SK-N-SH (cell line): ENCODE results near the gene ZSWIM5. TPM values are rescaled to one million over a fixed set of nuclear protein-coding genes. Genes with fewer than 3 reads are reported as not detected.
"Not testable (repeated sequence)": the region's sequence is repeated elsewhere in the genome, so short reads cannot be mapped to it uniquely, and the experiment has no call there.

Experiments
- CTCF ChIA-PET: fragments of 300-600, 350-600 bp; formaldehyde crosslinking; extraction: SDS; loops from one replicate; lab custom pipeline; 2021; lab: Yijun Ruan, JAX
- POLR2A ChIA-PET: fragments of 350-600 bp; sonication (Branson Sonifier 250); formaldehyde crosslinking; extraction: SDS; loops from one replicate; lab custom pipeline; 2020; ENCODE audit warnings: antibody characterized with exemption, inconsistent platforms; lab: Yijun Ruan, JAX
- DNase-seq: peaks from one replicate; pipeline ENCODE4 v3.0.0; 2012
- H2AFZ ChIP-seq: fragments of 200-600 bp; sonication (generic); 2 replicates; pipeline ENCODE4 v1.8.1; 2016; ENCODE audit warnings: antibody characterized with exemption, mild to moderate bottlenecking, low read depth
- H3F3A ChIP-seq: fragments of 200-600 bp; sonication (generic); replicated peaks from 2 replicates; pipeline ENCODE3; 2016; ENCODE audit warnings: antibody characterized with exemption, mild to moderate bottlenecking; ENCODE audit not compliant: insufficient read depth
- H3K27ac ChIP-seq, 2 experiments: fragments of 200-500 bp in 1 of 2; fragments of 200-600 bp in 1 of 2; sonication (Bioruptor generic) in 1 of 2; sonication (generic), shearing (Covaris generic) in 1 of 2; 2 replicates each; pipeline versions ENCODE4 v1.5.1 to v1.6.1; 2014 to 2016; ENCODE audit warnings: low read depth in 2 of 2, inconsistent platforms in 1 of 2, low read length in 1 of 2, mild to moderate bottlenecking in 1 of 2, mixed read lengths in 1 of 2
- H3K27me3 ChIP-seq: fragments of 200-600 bp; sonication (generic), shearing (Covaris generic); 2 replicates; pipeline ENCODE4 v1.6.1; 2016; ENCODE audit warnings: mixed run types; ENCODE audit not compliant: insufficient read depth
- H3K36me3 ChIP-seq, 2 experiments: fragments of 200-500 bp in 1 of 2; fragments of 200-600 bp in 1 of 2; sonication (Bioruptor generic) in 1 of 2; sonication (generic) in 1 of 2; replicated peaks in 1 of 2; 2 replicates each; pipeline versions ENCODE3 to v1.5.1; 2014 to 2016; ENCODE audit warnings: low read length in 1 of 2, mild to moderate bottlenecking in 1 of 2; ENCODE audit not compliant: insufficient read depth in 2 of 2, control insufficient read depth in 1 of 2
- H3K4me1 ChIP-seq, 2 experiments: fragments of 200-500 bp in 1 of 2; fragments of 200-600 bp in 1 of 2; sonication (Bioruptor generic) in 1 of 2; sonication (generic), shearing (Covaris generic) in 1 of 2; 2 replicates each; pipeline versions ENCODE4 v1.5.1 to v1.6.1; 2014 to 2016; ENCODE audit warnings: low read depth in 1 of 2, low read length in 1 of 2, mixed run types in 1 of 2; ENCODE audit not compliant: insufficient read depth in 2 of 2, control insufficient read depth in 1 of 2
- H3K4me2 ChIP-seq: fragments of 200-600 bp; sonication (generic), shearing (Covaris generic); 2 replicates; pipeline ENCODE4 v1.6.1; 2017; ENCODE audit warnings: mixed run types
- H3K4me3 ChIP-seq, 2 experiments: fragments of 200-500 bp in 1 of 2; fragments of 200-600 bp in 1 of 2; sonication (Bioruptor generic) in 1 of 2; sonication (generic), shearing (Covaris generic) in 1 of 2; 2 replicates each; pipeline versions ENCODE4 v1.5.1 to v1.8.1; 2014 to 2016; ENCODE audit warnings: low read depth in 2 of 2, inconsistent platforms in 1 of 2, low read length in 1 of 2, mild to moderate bottlenecking in 1 of 2, mixed read lengths in 1 of 2, moderate library complexity in 1 of 2
- H3K79me2 ChIP-seq: fragments of 200-600 bp; sonication (generic); 2 replicates; pipeline ENCODE4 v1.8.1; 2017; ENCODE audit warnings: mild to moderate bottlenecking; ENCODE audit not compliant: insufficient read depth
- H3K9ac ChIP-seq: fragments of 200-600 bp; sonication (generic); 2 replicates; pipeline ENCODE4 v1.6.1; 2017; ENCODE audit warnings: mixed run types
- H3K9me2 ChIP-seq: fragments of 200-600 bp; sonication (generic); 2 replicates; pipeline ENCODE4 v1.6.1; 2017; ENCODE audit warnings: mixed run types
- H3K9me3 ChIP-seq: fragments of 200-600 bp; sonication (generic); 2 replicates; pipeline ENCODE4 v1.6.1; 2017; ENCODE audit warnings: mixed run types, mild to moderate bottlenecking, moderate library complexity
- H4K20me1 ChIP-seq: fragments of 200-600 bp; sonication (generic); 2 replicates; pipeline ENCODE4 v1.6.1; 2017; ENCODE audit warnings: mild to moderate bottlenecking, mixed run types; ENCODE audit not compliant: insufficient read depth
- FOXJ3 ChIP-seq: sonication (generic); formaldehyde crosslinking; IDR thresholded peaks from 2 replicates; pipeline ENCODE4 v1.5.1; 2020; ENCODE audit warnings: mild to moderate bottlenecking, missing genetic modification reagents
- GABPA ChIP-seq: IDR thresholded peaks from 2 replicates; pipeline ENCODE4 v1.4.0; 2012; ENCODE audit warnings: low read depth, mild to moderate bottlenecking
- IRF3 ChIP-seq: fragments of 150-350 bp; IDR thresholded peaks from 2 replicates; pipeline ENCODE4 v1.6.1; 2016; ENCODE audit warnings: mild to moderate bottlenecking, low read depth, low read length
- TEAD4 ChIP-seq: IDR thresholded peaks from 2 replicates; pipeline ENCODE4 v1.4.0; 2012; ENCODE audit warnings: mild to moderate bottlenecking, borderline replicate concordance; ENCODE audit not compliant: insufficient read depth
- USF2 ChIP-seq: fragments of 150-350 bp; IDR thresholded peaks from 2 replicates; pipeline ENCODE4 v1.6.1; 2017; ENCODE audit warnings: antibody characterized with exemption, low read length, low read depth, borderline replicate concordance
- WGBS: methylation state at CpG from one replicate; pipeline ENCODE4 v1.1.6; 2017; ENCODE audit warnings: low lambda C conversion rate; 5-methylcytosine and 5-hydroxymethylcytosine counted together
- polyA plus RNA-seq, 3 experiments: library from polyadenylated mRNA; depleted of rRNA; stranded (reverse); fragments of >200 nt; gene quantifications; 2 replicates each; pipeline ENCODE4 v1.2.3, GENCODE V29; 2012

The ZSWIM5 gene
- polyA plus RNA-seq, 1 of the 3 experiments (the other 2 are of a cell fraction), result 0.07 TPM

GRCh38 chr1:44994309-44994898 lies 212.0 kb downstream of the ZSWIM5 start:
- no peak overlapping the region for H2AFZ ChIP-seq
- no peaks in the 10 kb centered on the region for H3K36me3 ChIP-seq
- 80% methylated on average over 7 of the region's 7 CpGs for WGBS

GRCh38 chr1:44988531-44989156 lies 217.8 kb downstream of the ZSWIM5 start:
- H3K79me2 ChIP-seq, result peaks cover 20% of the 10 kb centered on the region
- WGBS, result 97% methylated on average over 24 of the region's 24 CpGs
- no peak overlapping the region for H3K4me2 ChIP-seq
- POLR2A ChIA-PET, result no interaction called here
- no peaks in the 10 kb centered on the region for H3K27me3 ChIP-seq
- H3K4me1 ChIP-seq, result peaks cover 5 to 9% of the 10 kb centered on the region in 2 experiments; a peak in 2 of 4 replicates
- H3K9ac ChIP-seq, result no peak overlapping the region
- no peaks in the 10 kb centered on the region for H3K9me2 ChIP-seq
- no peak for DNase-seq
- H3K36me3 ChIP-seq, result no peaks in the 10 kb centered on the region
- no peaks in the 10 kb centered on the region for H4K20me1 ChIP-seq
- no peaks in the 10 kb centered on the region for H3K9me3 ChIP-seq
- no peak overlapping the region for H3K27ac ChIP-seq
- no peak for TF ChIP-seq TEAD4
- TF ChIP-seq, all 33 proteins: peak for 0
- CTCF ChIA-PET, result no interaction called here
- Histone ChIP-seq H3F3A (peaks cover 8% of the 10 kb centered on the region), H2AFZ (no peak overlapping the region), H3K4me3 (no peak overlapping the region)

More at GRCh38 chr1:44994309-44994898, 212.0 kb downstream of the ZSWIM5 start:
- Histone ChIP-seq H3K4me2 (no peak overlapping the region), H4K20me1 (no peaks in the 10 kb centered on the region), H3K9me3 (no peaks in the 10 kb centered on the region), H3F3A (peaks cover 5% of the 10 kb centered on the region), H3K4me3 (no peak overlapping the region), H3K27ac (no peak overlapping the region), H3K4me1 (no peaks in the 10 kb centered on the region), H3K9ac (no peak overlapping the region), H3K27me3 (no peaks in the 10 kb centered on the region), H3K9me2 (no peaks in the 10 kb centered on the region), H3K79me2 (no peaks in the 10 kb centered on the region)
- DNase-seq, result no peak
- POLR2A ChIA-PET, result no interaction called here
- CTCF ChIA-PET, result no interaction called here
- no peak for TF ChIP-seq USF2
- no peak for TF ChIP-seq FOXJ3

DNA sequence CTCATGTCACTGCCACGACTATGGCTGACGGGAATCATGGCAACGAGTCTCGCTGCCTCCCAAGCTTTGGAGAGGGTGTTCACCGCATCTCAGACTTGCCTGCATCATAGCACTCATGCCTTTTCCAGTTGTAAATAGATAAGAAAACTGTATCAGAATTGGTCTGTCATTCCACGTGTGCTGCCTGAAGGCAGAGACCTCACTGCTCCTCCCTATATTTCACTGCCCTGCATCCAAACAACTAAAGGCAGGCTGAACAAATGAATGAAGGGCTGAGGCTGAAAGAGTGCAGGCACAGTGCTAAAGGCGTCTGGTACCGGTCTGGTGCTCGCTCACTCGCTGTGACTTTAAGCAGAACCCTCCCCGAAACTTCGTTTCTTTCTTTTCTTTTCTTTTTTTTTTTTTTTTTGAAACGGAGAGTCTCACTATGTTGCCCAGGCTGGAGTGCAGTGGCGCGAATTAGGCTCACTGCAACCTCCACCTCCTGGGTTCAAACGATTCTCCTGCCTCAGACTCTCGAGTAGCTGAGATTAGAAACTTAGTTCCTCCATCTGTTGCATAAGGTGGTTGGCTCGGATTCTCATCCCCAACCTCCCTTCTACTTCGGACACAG lies 220.6 kb downstream of the ZSWIM5 start:
- Histone ChIP-seq H3K4me3 (peak overlapping the region; percentile 74 to 75), H3K4me2 (peak overlapping the region; percentile 84), H3K36me3 (peaks cover 0 to under 1% of the 10 kb centered on the region in 2 experiments), H3K4me1 (peaks cover 5 to 9% of the 10 kb centered on the region in 2 experiments; a peak in 2 of 4 replicates), H3F3A (peaks cover 7% of the 10 kb centered on the region), H3K9ac (peak overlapping the region; percentile 53; the same call in 1 of the 2 replicates), H2AFZ (peak overlapping the region; percentile 81), H3K27ac (peak overlapping the region in 1 of 2 experiments; percentile 33; a peak in 1 of 4 replicates), H4K20me1 (no peaks in the 10 kb centered on the region), H3K9me3 (no peaks in the 10 kb centered on the region), H3K9me2 (no peaks in the 10 kb centered on the region), H3K79me2 (peaks cover 30% of the 10 kb centered on the region), H3K27me3 (no peaks in the 10 kb centered on the region)
- WGBS, result 2% methylated on average over 19 of the region's 19 CpGs
- ChIA-PET POLR2A (interaction anchor here (0.6 to 1.0 kb wide), 5 partner anchors 177 to 354 kb away, joined by 3 to 5 read pairs (median 3); partner anchors contain the start of genes BTBD19, MUTYH, PLK3 and RPS8), CTCF (interaction anchor here (1.0 to 2.3 kb wide), 5 partner anchors 10 to 185 kb away, joined by 3 to 7 read pairs (median 3); partner anchors contain the start of gene PLK3)
- TF ChIP-seq IRF3 (no peak), GABPA (0 out of 2 replicates have a peak, but pooled peaks have one; percentile 2)
- no peak for DNase-seq

- H3K4me3 ChIP-seq, H3K9ac ChIP-seq, H3K9me3 ChIP-seq, H3K4me2 ChIP-seq, H3K9me2 ChIP-seq, POLR2A ChIA-PET, H3K79me2 ChIP-seq, H3K27ac ChIP-seq, DNase-seq, H3F3A ChIP-seq, H3K4me1 ChIP-seq, H3K27me3 ChIP-seq, CTCF ChIA-PET, H4K20me1 ChIP-seq, H2AFZ ChIP-seq: not testable (repeated sequence)
- WGBS, result 96% methylated on average over 4 of the region's 4 CpGs
- H3K36me3 ChIP-seq, result peaks cover 10 to 34% of the 10 kb centered on the region in 2 experiments
Observed at GRCh38 chr1:44977372-44977771, 229.0 kb downstream of the ZSWIM5 start.
